COLO829 (cell line): ENCODE results near the gene VIPR2.

Experiments used
- DNase-seq: peaks from one replicate; pipeline ENCODE4 v3.0.0; 2012; ENCODE audit warnings: low spot score

VIPR2 gene

DNA sequence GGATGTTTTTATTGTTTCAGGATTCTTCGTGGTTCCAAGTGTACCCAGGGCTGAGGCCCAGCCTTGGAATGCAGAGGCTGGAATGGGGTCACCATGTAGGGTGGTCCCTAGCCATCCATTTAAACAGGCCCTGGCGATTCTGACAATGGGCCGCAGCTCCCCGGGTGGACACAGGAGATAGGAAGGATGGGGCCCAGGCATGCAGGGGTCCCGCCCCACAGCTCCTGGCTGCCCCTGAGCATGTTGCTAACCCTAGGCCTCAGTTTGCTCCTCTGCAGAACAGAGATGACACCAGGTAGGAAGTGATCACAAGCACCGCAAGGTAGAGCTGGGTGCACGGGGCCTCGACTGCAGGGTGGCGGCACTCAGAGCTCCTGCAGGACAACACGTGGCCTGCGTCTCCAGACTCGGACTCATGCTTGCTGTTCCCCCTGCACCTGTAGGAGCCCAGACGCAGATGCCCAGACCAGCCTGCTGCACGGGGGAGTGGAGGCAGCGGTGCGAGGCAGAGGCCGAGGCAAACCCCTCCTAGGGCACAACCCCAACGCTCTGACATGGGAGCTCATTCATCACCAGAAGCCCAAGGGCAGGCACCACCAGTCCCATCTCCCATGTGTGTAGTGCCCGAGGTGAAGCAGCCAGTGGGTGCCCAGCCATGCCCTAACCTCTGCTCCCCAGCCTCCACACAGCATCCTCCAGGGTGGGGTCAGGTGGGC is 25.5 kb downstream of the VIPR2 start:
- no peak for DNase-seq

GRCh38 chr7:159118623-159119022 is 26.0 kb downstream of the VIPR2 start:
- DNase-seq = no peak

GRCh38 chr7:159118197-159118595 is 26.5 kb downstream of the VIPR2 start:
- DNase-seq = no peak

- DNase-seq = no peak
Measured at GRCh38 chr7:159117366-159118196, 27.1 kb downstream of the VIPR2 start.

- no peak for DNase-seq
Measured at GRCh38 chr7:159116581-159117339, 27.9 kb downstream of the VIPR2 start.

DNA sequence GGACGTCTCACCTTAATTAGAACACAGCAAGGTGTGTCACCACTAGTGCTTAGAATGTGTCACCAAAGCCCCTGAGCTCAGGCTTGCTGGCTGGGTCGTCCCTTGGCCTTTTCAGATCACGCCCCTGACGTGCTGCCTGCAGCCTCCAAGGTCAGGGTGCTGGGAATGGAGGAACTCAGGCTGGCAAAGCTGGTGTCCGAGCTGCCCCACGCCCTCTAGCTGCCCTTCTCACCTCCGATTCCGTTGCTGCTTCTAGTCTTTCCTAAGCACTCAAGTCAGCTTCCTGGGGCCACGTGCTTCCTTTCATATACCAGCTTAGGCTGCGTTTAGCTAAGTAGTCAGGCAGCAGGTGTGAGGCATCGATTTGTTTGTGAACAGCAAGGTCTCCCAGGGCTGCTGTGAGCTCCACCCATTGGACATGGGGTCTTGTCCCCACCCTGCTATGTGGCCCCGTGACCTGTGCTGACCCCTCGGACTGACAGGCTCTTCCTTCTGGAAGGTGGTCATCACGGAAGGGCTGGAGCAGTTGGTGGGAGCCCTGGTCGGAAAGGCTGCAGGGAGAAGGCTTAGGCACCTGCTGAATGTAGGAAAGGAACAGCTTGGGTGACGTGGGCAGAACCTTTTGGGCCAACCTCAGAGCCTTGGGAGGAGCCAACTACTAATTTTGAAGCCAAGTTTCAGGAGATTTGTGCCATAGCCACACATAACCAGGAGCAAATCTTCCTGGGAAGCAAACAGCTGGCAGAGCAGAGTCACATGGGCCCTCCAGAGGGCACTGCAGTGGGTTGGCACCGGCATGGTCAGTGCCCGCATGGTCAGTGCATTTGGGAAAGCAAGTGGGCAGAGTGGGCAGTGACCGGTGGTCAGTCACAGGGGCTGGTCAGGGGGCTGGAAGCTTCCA is 28.8 kb downstream of the VIPR2 start:
- DNase-seq = no peak

GRCh38 chr7:159114981-159115380 is 29.7 kb downstream of the VIPR2 start:
- DNase-seq = no peak

- no peak for DNase-seq
Measured at GRCh38 chr7:159114096-159114495, 30.6 kb downstream of the VIPR2 start.

- no peak for DNase-seq
Measured at GRCh38 chr7:159113056-159113455, 31.6 kb downstream of the VIPR2 start.

DNA sequence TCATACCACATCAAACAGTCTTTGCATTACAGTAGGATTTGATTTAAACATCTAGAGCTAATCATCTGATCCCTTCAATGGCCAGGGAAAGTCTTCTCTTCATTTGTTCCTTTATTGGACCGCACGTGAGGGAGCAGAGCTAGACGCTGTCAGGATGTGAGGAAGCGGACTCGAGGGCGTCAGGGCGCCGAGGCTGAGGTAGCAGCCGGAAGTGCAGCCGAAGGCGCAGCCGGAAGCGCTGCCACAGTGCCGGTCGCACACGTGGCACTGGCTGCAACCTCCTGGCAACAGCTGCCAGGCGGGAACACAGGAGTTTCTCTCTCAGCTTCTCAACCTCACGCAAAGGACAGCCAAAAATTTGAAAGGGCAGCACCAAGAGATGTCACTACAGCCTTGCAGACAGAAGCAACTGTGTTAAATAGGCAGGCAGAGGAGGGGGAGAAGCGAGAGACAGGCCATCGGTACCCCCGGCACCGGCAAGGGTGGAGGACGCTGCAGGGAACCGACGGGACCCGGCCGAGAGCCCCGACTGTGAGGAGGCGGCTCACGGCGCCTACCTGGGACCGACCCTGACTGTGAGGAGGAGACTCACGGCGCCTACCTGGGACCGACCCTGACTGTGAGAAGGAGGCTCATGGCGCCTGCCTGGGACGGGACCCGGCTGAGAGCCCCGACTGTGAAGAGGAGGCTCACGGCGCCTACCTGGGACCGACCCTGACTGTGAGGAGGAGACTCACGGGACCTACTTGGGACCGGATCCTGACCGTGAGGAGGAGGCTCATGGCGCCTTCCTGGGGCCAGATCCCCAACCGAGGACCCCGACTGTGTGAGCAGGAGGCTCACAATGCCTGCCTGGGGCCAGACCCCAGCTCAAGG is 32.3 kb downstream of the VIPR2 start:
- DNase-seq = no peak

- DNase-seq = no peak
Measured at GRCh38 chr7:159109653-159110035, 35.0 kb downstream of the VIPR2 start.

DNA sequence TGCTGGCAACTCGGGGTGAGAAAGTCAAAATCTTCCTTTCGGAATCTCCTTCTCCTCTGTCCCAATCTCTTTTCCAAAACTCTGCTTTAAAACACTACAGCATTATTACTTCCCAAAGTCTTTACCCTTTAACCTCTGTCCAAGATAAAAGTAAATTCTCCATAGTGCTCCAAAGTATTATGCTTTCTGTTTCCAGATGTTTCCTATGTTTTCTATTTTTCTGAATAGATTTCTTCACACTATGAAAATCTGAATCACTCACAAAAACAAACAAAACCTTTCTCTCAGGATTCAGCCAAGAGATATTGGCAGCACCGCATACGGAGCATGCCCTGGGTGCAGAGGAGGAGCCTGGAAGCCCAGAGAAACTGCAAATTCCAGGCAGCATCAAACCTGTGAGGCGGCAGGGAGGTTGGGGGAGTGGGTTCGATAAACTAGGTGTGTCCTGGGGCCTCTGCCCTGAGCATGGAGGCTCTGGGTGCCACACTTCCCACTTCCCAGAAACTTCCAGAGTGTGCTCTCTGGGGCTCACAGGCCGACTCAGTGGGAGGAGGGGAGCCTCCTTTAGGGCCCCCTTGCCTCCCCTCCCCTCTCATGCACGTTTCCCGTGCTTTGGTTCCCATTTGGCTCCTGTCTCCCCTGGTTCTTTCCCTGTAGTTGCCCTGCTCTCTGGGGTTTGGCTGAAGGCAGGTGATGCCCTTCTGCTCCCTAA is 35.6 kb downstream of the VIPR2 start:
- DNase-seq = no peak

DNA sequence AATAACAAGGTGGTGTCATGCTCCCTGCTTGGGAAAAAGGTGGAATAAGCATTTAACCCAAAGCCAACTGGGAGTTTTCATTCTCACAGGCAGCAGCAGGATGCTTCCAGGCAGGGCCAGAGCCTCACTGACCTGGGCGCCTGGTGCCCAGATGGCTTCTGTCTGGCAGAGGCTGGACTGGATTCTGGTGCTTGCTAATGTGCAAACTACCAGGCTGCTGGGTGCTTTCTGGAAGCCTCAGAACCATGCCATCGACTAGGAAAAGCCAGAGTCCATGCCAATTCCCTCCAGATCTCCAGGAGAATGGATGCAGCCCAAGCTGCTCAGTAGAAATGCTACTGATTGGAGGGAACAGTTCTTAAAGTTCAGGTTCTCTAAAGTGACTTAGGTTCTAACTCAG is 36.2 kb downstream of the VIPR2 start:
- no peak for DNase-seq

DNA sequence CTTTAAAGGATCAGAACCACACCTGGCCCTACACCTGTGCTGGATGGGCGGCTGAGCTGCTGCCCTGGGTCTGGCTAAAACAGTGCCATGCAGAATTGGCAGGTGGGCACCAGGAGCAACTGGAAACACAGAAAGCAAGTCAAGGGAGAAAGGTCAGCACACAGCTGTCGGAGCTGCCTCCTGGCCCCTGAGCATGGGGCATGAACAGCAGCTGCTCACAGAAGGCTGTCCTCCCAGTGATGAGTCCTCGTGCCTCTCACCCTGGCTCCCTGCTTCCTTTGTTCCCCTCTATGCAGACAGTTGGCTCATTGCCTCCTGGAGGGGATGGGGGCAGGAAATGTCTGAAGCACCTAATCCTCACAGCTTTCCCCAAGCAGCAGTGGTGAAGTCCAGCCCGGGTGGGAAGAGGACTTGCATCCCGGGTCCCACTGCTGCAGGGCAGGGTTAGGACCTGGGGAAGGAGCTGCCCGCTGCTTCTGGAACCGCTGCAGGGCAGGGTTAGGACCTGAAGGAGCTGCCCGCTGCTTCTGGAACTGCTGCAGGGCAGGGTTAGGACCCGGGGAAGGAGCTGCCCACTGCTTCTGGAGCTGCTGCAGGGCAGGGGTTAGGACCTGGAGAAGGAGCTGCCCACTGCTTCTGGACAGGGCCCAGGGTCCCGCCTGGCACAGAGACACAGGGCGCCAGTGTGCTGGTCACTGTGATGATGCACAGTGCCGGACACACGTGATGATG is 37.3 kb downstream of the VIPR2 start:
- DNase-seq = no peak

GRCh38 chr7:159105832-159106811 is 38.5 kb downstream of the VIPR2 start:
- no peak for DNase-seq

DNA sequence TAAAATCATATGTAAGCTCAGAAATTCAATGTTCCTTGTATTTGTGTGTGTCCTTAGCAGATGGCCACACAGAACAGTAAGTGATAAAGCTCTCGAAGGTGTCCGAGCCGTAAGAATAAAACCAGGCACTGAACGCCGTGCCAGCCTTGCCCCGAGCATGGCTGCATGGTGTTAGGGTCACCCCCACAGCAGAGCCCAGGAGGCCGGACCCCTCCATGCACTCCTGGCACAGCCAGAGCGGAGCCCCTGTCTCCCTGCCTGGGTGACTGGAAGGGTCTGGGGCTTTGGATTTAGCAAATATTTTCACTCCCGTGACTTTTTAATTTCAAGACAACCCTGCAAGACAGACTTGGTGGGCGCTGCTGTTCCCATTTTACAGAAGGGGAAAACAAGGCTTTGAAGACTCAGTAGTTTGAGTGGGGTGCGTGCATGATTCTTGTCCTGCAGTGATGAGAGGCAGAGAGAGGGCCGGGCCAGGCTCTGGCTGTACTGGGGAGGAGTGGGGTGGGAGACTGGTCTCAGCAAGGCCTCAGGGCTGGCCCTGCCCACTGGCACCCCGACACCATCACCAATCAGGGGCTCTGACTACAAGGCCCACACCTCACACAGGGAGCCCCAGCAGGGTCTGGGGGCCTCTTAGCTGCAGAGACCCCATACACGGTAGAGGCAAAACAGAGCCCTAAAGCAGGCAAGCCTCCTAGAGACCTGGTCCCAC is 39.4 kb downstream of the VIPR2 start:
- no peak for DNase-seq

GRCh38 chr7:159104188-159104920 is 40.3 kb downstream of the VIPR2 start:
- DNase-seq = no peak
